Liver (tissue), 9 donors: ENCODE data around the gene LIPC. TPM values are rescaled to one million over a fixed set of nuclear protein-coding genes. Genes with fewer than 3 reads are reported as not detected.

ENCODE experiments used
- DNase-seq: peaks from one replicate; pipeline ENCODE4 v3.0.0-alpha.2; 2017; ENCODE audit warnings: low spot score
- H3K27ac ChIP-seq, 2 donors: one replicate each; pipeline ENCODE4 v1.7.0; 2013; ENCODE audit warnings: inconsistent platforms in 2 of 2, low read length in 2 of 2, control low read depth in 1 of 2, low read depth in 1 of 2, mild to moderate bottlenecking in 1 of 2
- H3K27me3 ChIP-seq, 4 donors: one replicate each; pipeline versions ENCODE4 v1.6.1 to v1.7.0; 2013; ENCODE audit warnings: low read length in 3 of 4, inconsistent platforms in 1 of 4, mild to moderate bottlenecking in 1 of 4, moderate library complexity in 1 of 4; ENCODE audit not compliant: control insufficient read depth in 4 of 4, insufficient read depth in 4 of 4
- H3K36me3 ChIP-seq, 4 donors: one replicate each; pipeline versions ENCODE4 v1.6.1 to v1.7.0; 2013; ENCODE audit warnings: low read length in 3 of 4, mild to moderate bottlenecking in 3 of 4, low read depth in 1 of 4, moderate library complexity in 1 of 4; ENCODE audit not compliant: control insufficient read depth in 4 of 4, insufficient read depth in 3 of 4
- H3K4me1 ChIP-seq, 4 donors: one replicate each; pipeline versions ENCODE4 v1.6.1 to v1.7.0; 2013; ENCODE audit warnings: low read length in 3 of 4, mild to moderate bottlenecking in 3 of 4, moderate library complexity in 1 of 4; ENCODE audit not compliant: control insufficient read depth in 4 of 4, insufficient read depth in 4 of 4
- H3K4me3 ChIP-seq, 3 donors: one replicate each; pipeline versions ENCODE4 v1.6.1 to v1.7.0; 2013; ENCODE audit warnings: low read length in 3 of 3, control low read depth in 1 of 3, low read depth in 1 of 3, mild to moderate bottlenecking in 1 of 3
- H3K9ac ChIP-seq, 2 donors: one replicate each; pipeline ENCODE4 v1.7.0; 2013; ENCODE audit warnings: low read length in 2 of 2, mild to moderate bottlenecking in 2 of 2, moderate library complexity in 2 of 2, control low read depth in 1 of 2, low read depth in 1 of 2
- H3K9me3 ChIP-seq, 4 donors: one replicate each; pipeline versions ENCODE4 v1.6.1 to v1.7.0; 2013; ENCODE audit warnings: low read length in 3 of 4; ENCODE audit not compliant: control insufficient read depth in 4 of 4
- ATF3 ChIP-seq: IDR thresholded peaks from 2 replicates; pipeline ENCODE4 v1.6.1; 2016; ENCODE audit warnings: antibody characterized with exemption
- CTCF ChIP-seq: fragments of 150-350 bp; IDR thresholded peaks from 2 replicates; pipeline ENCODE4 v1.5.1; 2017; ENCODE audit warnings: improper control_type of control experiment, low read depth, low read length; ENCODE audit not compliant: missing input control
- EGR1 ChIP-seq, 2 donors: IDR thresholded peaks; 2 replicates each; pipeline ENCODE4 v1.6.1; 2016 to 2018; ENCODE audit warnings: antibody characterized with exemption in 2 of 2, low read depth in 2 of 2
- FOXA1 ChIP-seq: IDR thresholded peaks from 2 replicates; pipeline ENCODE4 v1.6.1; 2016; ENCODE audit warnings: antibody characterized with exemption
- FOXA2 ChIP-seq: IDR thresholded peaks from 2 replicates; pipeline ENCODE4 v1.6.1; 2016; ENCODE audit warnings: antibody characterized with exemption
- HNF4A ChIP-seq, 2 donors: conservative IDR thresholded peaks; 2 replicates each; pipeline ENCODE4 v1.6.1; 2016; ENCODE audit warnings: antibody characterized with exemption in 2 of 2, mild to moderate bottlenecking in 2 of 2
- HNF4G ChIP-seq: IDR thresholded peaks from 2 replicates; pipeline ENCODE4 v1.6.1; 2016; ENCODE audit warnings: antibody characterized with exemption
- MAX ChIP-seq: IDR thresholded peaks from 2 replicates; pipeline ENCODE4 v1.6.1; 2016; ENCODE audit warnings: antibody characterized with exemption
- NR2F2 ChIP-seq: IDR thresholded peaks from 2 replicates; pipeline ENCODE4 v1.6.1; 2016; ENCODE audit warnings: antibody characterized with exemption
- RAD21 ChIP-seq, 2 donors: IDR thresholded peaks; 2 replicates each; pipeline ENCODE4 v1.6.1; 2016; ENCODE audit warnings: antibody characterized with exemption in 2 of 2, mild to moderate bottlenecking in 2 of 2
- REST ChIP-seq: IDR thresholded peaks from 2 replicates; pipeline ENCODE4 v1.6.1; 2016; ENCODE audit warnings: antibody characterized with exemption, mild to moderate bottlenecking
- RXRA ChIP-seq, 2 donors: IDR thresholded peaks; 2 replicates each; pipeline ENCODE4 v1.6.1; 2017 to 2018; ENCODE audit warnings: antibody characterized with exemption in 2 of 2, mild to moderate bottlenecking in 1 of 2
- SP1 ChIP-seq: IDR thresholded peaks from 2 replicates; pipeline ENCODE4 v1.6.1; 2018; ENCODE audit warnings: antibody characterized with exemption, mild to moderate bottlenecking
- YY1 ChIP-seq: IDR thresholded peaks from 2 replicates; pipeline ENCODE4 v1.6.1; 2016; ENCODE audit warnings: antibody characterized with exemption, mild to moderate bottlenecking
- ZBTB33 ChIP-seq: IDR thresholded peaks from 2 replicates; pipeline ENCODE4 v1.6.1; 2016; ENCODE audit warnings: antibody characterized with exemption
- WGBS: extraction: QIAGEN DNeasy Blood & Tissue Kit; methylation state at CpG from one replicate; pipeline ENCODE4 v1.1.7; 2013; 5-methylcytosine and 5-hydroxymethylcytosine counted together
- polyA plus RNA-seq, 2 donors: library from polyadenylated mRNA; stranded (reverse) in 1 of 2; unstranded in 1 of 2; fragments of 200-250 nt in 1 of 2; fragments of >200 nt in 1 of 2; fragmentation: Nextera tagmentation in 1 of 2; extraction: Ambion mirVana in 1 of 2; gene quantifications; one replicate each; pipeline versions ENCODE4 v1.2.1 to v1.2.3, GENCODE V29; 2013 to 2015
- total RNA-seq, 2 donors: library from RNA; depleted of rRNA; stranded (reverse); fragments of >200 nt; gene quantifications; one replicate each; pipeline ENCODE4 v1.2.3, GENCODE V29; 2014
- donor health status: healthy.
- donor health status: healthy.
- donor health status: healthy.
- donor health status: healthy.
- donor health status: healthy.

The LIPC gene
- total and polyA plus RNA-seq, 4 donors: 60.1 to 268 (median 131) TPM

- no peak for DNase-seq
- no peaks in the 10 kb centered on the region for H3K9me3 ChIP-seq
- H3K27ac ChIP-seq: no peak overlapping the region
- H3K4me3 ChIP-seq: no peak overlapping the region
- no peaks in the 10 kb centered on the region for H3K36me3 ChIP-seq
- no peak overlapping the region for H3K9ac ChIP-seq
- 78% methylated on average over 1 of the region's 1 CpG for WGBS
- peaks cover 0 to 23% (median 9%) of the 10 kb centered on the region in 4 donors for H3K4me1 ChIP-seq
- TF ChIP-seq REST (no peak), SP1 (no peak), ZBTB33 (no peak)
- H3K27me3 ChIP-seq: no peaks in the 10 kb centered on the region
These were observed 159.1 kb downstream of the LIPC start for GRCh38 chr15:58590926-58591325.

- Histone ChIP-seq H3K27ac (no peak overlapping the region), H3K36me3 (peaks cover 0 to 10% (median 4%) of the 10 kb centered on the region in 4 donors), H3K27me3 (no peaks in the 10 kb centered on the region), H3K4me1 (peaks cover 0 to 19% (median 8%) of the 10 kb centered on the region in 4 donors), H3K9ac (no peak overlapping the region), H3K4me3 (no peak overlapping the region), H3K9me3 (no peaks in the 10 kb centered on the region)
- TF ChIP-seq MAX: no peak
- no peak for TF ChIP-seq NR2F2
- TF ChIP-seq HNF4A (conservative IDR thresholded peaks at IDR 0.05): no peak
- no peak for TF ChIP-seq FOXA2
- TF ChIP-seq REST: no peak
- TF ChIP-seq FOXA1: no peak
- no peak for TF ChIP-seq CTCF
- no peak for TF ChIP-seq HNF4G
- TF ChIP-seq YY1: no peak
- no peak for TF ChIP-seq RXRA (IDR thresholded peaks at IDR 0.05)
- TF ChIP-seq EGR1 (IDR thresholded peaks at IDR 0.05; ENCODE audit: low read depth in 2 of 2): no peak
- no peak for TF ChIP-seq RAD21 (IDR thresholded peaks at IDR 0.05)
- TF ChIP-seq ATF3: no peak
- no peak for DNase-seq
- WGBS: 85% methylated on average over 1 of the region's 1 CpG
These were observed 162.1 kb downstream of the LIPC start for GRCh38 chr15:58593870-58594269.
